CD4-positive, alpha-beta T cell (primary cell): ENCODE measurements around the gene DGKB. TPM values are rescaled to one million over a fixed set of nuclear protein-coding genes. Genes with fewer than 3 reads are reported as not detected.

Source experiments
- ATAC-seq: fragments of 200-7000 bp; cut with Tn5 transposase; one replicate; pipeline ENCODE4 v1.10.0; 2022; ENCODE audit warnings: mild to moderate bottlenecking; ENCODE audit not compliant: poor library complexity
- CTCF ChIA-PET: fragments of 350-600 bp; sonication (Branson Sonifier 250); formaldehyde crosslinking; loops from one replicate; lab custom pipeline; 2021; ENCODE audit warnings: antibody characterized with exemption, inconsistent platforms; lab: Charles Lee
- POLR2A ChIA-PET: fragments of 350-600 bp; sonication (Branson Sonifier 250); formaldehyde crosslinking; loops from one replicate; lab custom pipeline; 2021; ENCODE audit warnings: antibody characterized with exemption, inconsistent platforms; lab: Charles Lee
- DNase-seq, 14 experiments: peaks; one replicate each; pipeline ENCODE4 v3.0.0-alpha.2; 2013 to 2020; ENCODE audit warnings: mixed read lengths in 2 of 14
- H3K27ac ChIP-seq, 2 donors: one replicate each; pipeline versions ENCODE4 v1.5.1 to v1.7.0; 2013; ENCODE audit warnings: low read length in 2 of 2, low read depth in 1 of 2, mild to moderate bottlenecking in 1 of 2
- H3K27me3 ChIP-seq, 2 experiments: 1 replicate in 1 of 2; 2 replicates in 1 of 2; pipeline versions ENCODE4 v1.6.1 to v1.7.0; 2013; ENCODE audit warnings: low read length in 2 of 2, control low read depth in 1 of 2, mild to moderate bottlenecking in 1 of 2, moderate library complexity in 1 of 2; ENCODE audit not compliant: insufficient read depth in 2 of 2, control insufficient read depth in 1 of 2
- H3K36me3 ChIP-seq: one replicate; pipeline ENCODE4 v1.6.1; 2013; ENCODE audit warnings: low read length, control low read depth; ENCODE audit not compliant: insufficient read depth
- H3K4me1 ChIP-seq: one replicate; pipeline ENCODE4 v1.6.1; 2013; ENCODE audit warnings: low read length, control low read depth; ENCODE audit not compliant: insufficient read depth
- H3K4me3 ChIP-seq: one replicate; pipeline ENCODE4 v1.5.1; 2013; ENCODE audit warnings: mild to moderate bottlenecking, low read length, moderate library complexity
- H3K9me3 ChIP-seq, 2 experiments: 1 replicate in 1 of 2; 2 replicates in 1 of 2; pipeline versions ENCODE4 v1.6.1 to v1.7.0; 2013; ENCODE audit warnings: low read length in 2 of 2, mild to moderate bottlenecking in 2 of 2, control low read depth in 1 of 2, moderate library complexity in 1 of 2; ENCODE audit not compliant: control insufficient read depth in 1 of 2, insufficient read depth in 1 of 2
- H3K27ac Mint-ChIP-seq: one replicate; pipeline ENCODE4 v1.8.0; 2020; ENCODE audit warnings: mixed read lengths
- H3K27me3 Mint-ChIP-seq: one replicate; pipeline ENCODE4 v1.8.0; 2021; ENCODE audit warnings: mixed read lengths
- H3K36me3 Mint-ChIP-seq: one replicate; pipeline ENCODE4 v1.8.0; 2021; ENCODE audit warnings: low read depth, mixed read lengths
- H3K4me1 Mint-ChIP-seq: one replicate; pipeline ENCODE4 v1.8.0; 2021; ENCODE audit warnings: low read depth, mixed read lengths
- H3K4me3 Mint-ChIP-seq: one replicate; pipeline ENCODE4 v1.8.0; 2020; ENCODE audit warnings: mild to moderate bottlenecking, mixed read lengths
- H3K9me3 Mint-ChIP-seq: one replicate; pipeline ENCODE4 v1.8.0; 2020; ENCODE audit warnings: mixed read lengths
- CTCF ChIP-seq: fragments of 200-600 bp; IDR thresholded peaks from one replicate; pipeline ENCODE4 v1.8.0; 2022; ENCODE audit warnings: antibody characterized with exemption, mild to moderate bottlenecking
- intact Hi-C, 2 experiments: fragments of 100-400 bp; cut with DNase I in 1 of 2; cut with micrococcal nuclease in 1 of 2; formaldehyde crosslinking; loops; one replicate each; pipeline versions ENCODE4 v1.15.1 to v1.9.0; 2023 to 2025; cut with DNase I, micrococcal nuclease
- total RNA-seq, 174 experiments: library from RNA in 2 of 174; stranded (reverse) in 2 of 174; gene quantifications; one replicate each; pipeline ENCODE4 v1.2.3 and lab custom pipeline; 2021 to 2026

DGKB gene
- total RNA-seq, 2 experiments from 2014 or later = not detected

DNA sequence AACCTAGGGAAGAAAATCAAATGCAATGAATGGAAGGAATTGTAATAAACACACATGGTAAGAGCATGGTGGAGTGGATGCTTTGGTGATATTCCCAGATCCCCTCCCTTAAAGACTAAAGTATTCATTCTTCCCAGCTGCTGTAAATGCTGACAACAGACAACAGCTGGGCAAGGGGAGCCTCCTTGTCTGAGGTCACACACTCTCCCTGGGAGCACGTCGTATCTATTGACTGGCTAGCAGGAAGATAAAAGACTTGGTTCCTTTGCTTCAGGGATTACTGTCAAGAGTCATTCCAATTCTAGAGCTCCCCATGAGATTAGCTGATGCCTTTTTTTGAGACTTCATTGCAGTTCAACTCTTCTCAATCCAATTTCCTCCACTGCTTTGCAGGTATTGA is 469.6 kb downstream of the DGKB start:
- Mint-ChIP-seq H3K9me3 (no peaks in the 10 kb centered on the region), H3K4me3 (no peak overlapping the region), H3K27me3 (no peaks in the 10 kb centered on the region), H3K27ac (no peak overlapping the region), H3K36me3 (no peaks in the 10 kb centered on the region), H3K4me1 (no peaks in the 10 kb centered on the region)
- intact Hi-C loops = no loop called here
- CTCF ChIA-PET = no interaction called here
- ATAC-seq = no peak
- no peak for TF ChIP-seq CTCF
- Histone ChIP-seq H3K9me3 (no peaks in the 10 kb centered on the region), H3K4me1 (no peaks in the 10 kb centered on the region), H3K4me3 (no peak overlapping the region), H3K36me3 (no peaks in the 10 kb centered on the region), H3K27ac (no peak overlapping the region), H3K27me3 (no peaks in the 10 kb centered on the region)
- POLR2A ChIA-PET = no interaction called here
- DNase-seq = no peak

GRCh38 chr7:14430926-14431325 is 471.6 kb downstream of the DGKB start:
- Histone ChIP-seq H3K4me1 (no peaks in the 10 kb centered on the region), H3K9me3 (no peaks in the 10 kb centered on the region), H3K4me3 (no peak overlapping the region), H3K36me3 (no peaks in the 10 kb centered on the region), H3K27ac (no peak overlapping the region), H3K27me3 (no peaks in the 10 kb centered on the region)
- no peaks in the 10 kb centered on the region for H3K27me3 Mint-ChIP-seq
- H3K27ac Mint-ChIP-seq = no peak overlapping the region
- no peaks in the 10 kb centered on the region for H3K36me3 Mint-ChIP-seq
- H3K4me3 Mint-ChIP-seq = no peak overlapping the region
- DNase-seq = no peak
- no peaks in the 10 kb centered on the region for H3K4me1 Mint-ChIP-seq
- TF ChIP-seq CTCF = no peak
- ATAC-seq = no peak
- CTCF ChIA-PET = no interaction called here
- peaks cover 3% of the 10 kb centered on the region for H3K9me3 Mint-ChIP-seq
- intact Hi-C loops = no loop called here
- POLR2A ChIA-PET = no interaction called here

DNA sequence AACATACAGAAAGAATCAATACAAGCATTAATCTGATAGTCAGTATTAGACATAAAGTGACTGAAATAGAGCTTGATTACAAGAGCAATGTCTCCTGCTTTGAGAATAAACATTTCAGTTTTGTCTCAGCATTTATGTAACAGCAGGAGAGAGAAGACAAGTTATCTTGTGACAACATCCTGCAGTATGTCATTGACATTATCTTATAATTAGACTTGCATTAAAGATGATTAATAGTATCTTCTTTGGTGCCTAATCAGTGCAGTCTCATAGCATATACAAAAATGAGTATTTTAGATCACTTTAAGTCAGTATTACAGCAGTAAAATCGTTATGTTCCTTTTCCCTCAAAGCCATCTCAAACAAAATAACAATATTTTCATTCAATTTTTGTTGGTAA is 477.0 kb downstream of the DGKB start:
- ChIA-PET CTCF (no interaction called here), POLR2A (no interaction called here)
- no peak for TF ChIP-seq CTCF
- Mint-ChIP-seq H3K27me3 (no peaks in the 10 kb centered on the region), H3K4me3 (no peak overlapping the region), H3K36me3 (no peaks in the 10 kb centered on the region), H3K27ac (no peak overlapping the region), H3K9me3 (peaks cover 7% of the 10 kb centered on the region), H3K4me1 (no peaks in the 10 kb centered on the region)
- Histone ChIP-seq H3K4me3 (no peak overlapping the region), H3K27ac (no peak overlapping the region), H3K9me3 (no peaks in the 10 kb centered on the region), H3K27me3 (no peaks in the 10 kb centered on the region), H3K36me3 (no peaks in the 10 kb centered on the region), H3K4me1 (no peaks in the 10 kb centered on the region)
- intact Hi-C loops = no loop called here
- ATAC-seq (no peak), DNase-seq (no peak)
